B cell (primary cell): ENCODE results near the gene VKORC1. TPM values are rescaled to one million over a fixed set of nuclear protein-coding genes. Genes with fewer than 3 reads are reported as not detected.
A peak's percentile ranks its signal among the peaks of the same experiment; 100 is the strongest.

Source experiments
- ATAC-seq: fragments of 200-7000 bp; cut with Tn5 transposase; one replicate; pipeline ENCODE4 v1.10.0; 2021; ENCODE audit warnings: low read depth, mild to moderate bottlenecking, moderate number of reproducible peaks, moderate library complexity
- CTCF ChIA-PET: fragments of 350-600 bp; sonication (Branson Sonifier 250); formaldehyde crosslinking; loops from one replicate; lab custom pipeline; 2021; ENCODE audit warnings: antibody characterized with exemption, inconsistent platforms; lab: Charles Lee
- POLR2A ChIA-PET: fragments of 350-600 bp; sonication (Branson Sonifier 250); formaldehyde crosslinking; loops from one replicate; lab custom pipeline; 2021; ENCODE audit warnings: antibody characterized with exemption; lab: Charles Lee
- DNase-seq: peaks from one replicate; pipeline ENCODE4 v3.0.0; 2013
- H2AFZ ChIP-seq: 2 replicates; pipeline ENCODE4 v1.6.1; 2012; ENCODE audit warnings: mild to moderate bottlenecking, low read depth, low read length; ENCODE audit not compliant: insufficient read depth, poor library complexity, severe bottlenecking
- H3K27ac ChIP-seq, 2 donors: 1 replicate in 1 of 2; 2 replicates in 1 of 2; pipeline ENCODE4 v1.5.1; 2012 to 2013; ENCODE audit warnings: low read length in 2 of 2, mild to moderate bottlenecking in 2 of 2, moderate library complexity in 1 of 2
- H3K27me3 ChIP-seq, 4 experiments: fragments of 200-600 bp in 1 of 4; sonication (generic) in 1 of 4; replicated peaks in 1 of 4; 1 replicate in 2 of 4; 2 replicates in 2 of 4; pipeline versions ENCODE4 v1.6.1 to v1.7.0; 2013 to 2016; ENCODE audit warnings: low read length in 3 of 4, mild to moderate bottlenecking in 2 of 4, mixed read lengths in 1 of 4, moderate library complexity in 1 of 4; ENCODE audit not compliant: insufficient read depth in 4 of 4, control insufficient read depth in 3 of 4; ENCODE audit errors: control extremely low read depth in 1 of 4
- H3K36me3 ChIP-seq, 2 experiments: replicated peaks in 1 of 2; 1 replicate in 1 of 2; 2 replicates in 1 of 2; pipeline versions ENCODE4 v1.6.1 to v1.7.1; 2013; ENCODE audit warnings: low read length in 1 of 2; ENCODE audit not compliant: insufficient read depth in 2 of 2, control insufficient read depth in 1 of 2; ENCODE audit errors: control extremely low read depth in 1 of 2, extremely low read depth in 1 of 2
- H3K4me1 ChIP-seq, 2 donors: fragments of 200-600 bp in 1 of 2; sonication (generic) in 1 of 2; 1 replicate in 1 of 2; 2 replicates in 1 of 2; pipeline versions ENCODE4 v1.5.1 to v1.6.1; 2013 to 2017; ENCODE audit warnings: low read length in 2 of 2; ENCODE audit not compliant: control insufficient read depth in 2 of 2, insufficient read depth in 2 of 2
- H3K4me2 ChIP-seq: replicated peaks from 2 replicates; pipeline ENCODE3; 2012; ENCODE audit warnings: mild to moderate bottlenecking, low read depth, low read length; ENCODE audit not compliant: poor library complexity, severe bottlenecking
- H3K4me3 ChIP-seq, 5 experiments: fragments of 200-600 bp in 1 of 5; sonication (generic) in 1 of 5; 1 replicate in 3 of 5; 2 replicates in 2 of 5; pipeline versions ENCODE4 v1.5.1 to v1.7.0; 2011 to 2016; ENCODE audit warnings: low read length in 4 of 5, mild to moderate bottlenecking in 4 of 5, low read depth in 2 of 5, control low read depth in 1 of 5, moderate library complexity in 1 of 5; ENCODE audit not compliant: insufficient read depth in 1 of 5; ENCODE audit errors: control extremely low read depth in 1 of 5, extremely low read depth in 1 of 5
- H3K79me2 ChIP-seq: fragments of 200-600 bp; sonication (generic); one replicate; pipeline ENCODE4 v1.6.0; 2016; ENCODE audit warnings: low read length; ENCODE audit not compliant: control insufficient read depth, insufficient read depth
- H3K9ac ChIP-seq: fragments of 200-600 bp; sonication (generic); 2 replicates; pipeline ENCODE4 v1.6.1; 2017; ENCODE audit warnings: mild to moderate bottlenecking, low read length, moderate library complexity
- H3K9me3 ChIP-seq, 3 donors: one replicate each; pipeline versions ENCODE4 v1.6.1 to v1.7.1; 2013; ENCODE audit warnings: low read length in 2 of 3; ENCODE audit not compliant: control insufficient read depth in 2 of 3, insufficient read depth in 1 of 3; ENCODE audit errors: control extremely low read depth in 1 of 3
- H4K20me1 ChIP-seq: 2 replicates; pipeline ENCODE4 v1.6.0; 2012; ENCODE audit warnings: mild to moderate bottlenecking, low read length; ENCODE audit not compliant: insufficient read depth, control insufficient read depth, poor library complexity, severe bottlenecking
- H3K27ac Mint-ChIP-seq: one replicate; pipeline ENCODE4 v1.8.0; 2021; ENCODE audit warnings: mixed read lengths
- H3K27me3 Mint-ChIP-seq: one replicate; pipeline ENCODE4 v1.8.0; 2021; ENCODE audit warnings: mixed read lengths
- H3K4me1 Mint-ChIP-seq: one replicate; pipeline ENCODE4 v1.8.0; 2021; ENCODE audit warnings: mixed read lengths
- H3K4me3 Mint-ChIP-seq: one replicate; pipeline ENCODE4 v1.8.0; 2021; ENCODE audit warnings: mixed read lengths
- H3K9me3 Mint-ChIP-seq: one replicate; pipeline ENCODE4 v1.8.0; 2022; ENCODE audit warnings: mixed read lengths; ENCODE audit not compliant: insufficient read depth
- CTCF ChIP-seq: fragments of 200-600 bp; IDR thresholded peaks from one replicate; pipeline ENCODE4 v1.8.0; 2022; ENCODE audit warnings: antibody characterized with exemption, mild to moderate bottlenecking
- EZH2 ChIP-seq: IDR thresholded peaks from 2 replicates; pipeline ENCODE4 v1.6.1; 2012; ENCODE audit warnings: borderline replicate concordance, low read depth, mild to moderate bottlenecking, moderate library complexity, low read length; ENCODE audit not compliant: insufficient read depth, poor library complexity, severe bottlenecking
- WGBS: methylation state at CpG from one replicate; pipeline ENCODE4 v1.1.5; 2013; ENCODE audit warnings: missing lambda C conversion rate; ENCODE audit not compliant: insufficient coverage; 5-methylcytosine and 5-hydroxymethylcytosine counted together
- intact Hi-C: fragments of 100-400 bp; cut with micrococcal nuclease; formaldehyde crosslinking; loops from one replicate; pipeline ENCODE4 v1.10.0; 2022
- polyA plus RNA-seq: library from polyadenylated mRNA; depleted of rRNA; stranded (reverse); fragments of >200 nt; gene quantifications from 2 replicates; pipeline ENCODE4 v1.2.3, GENCODE V29; 2012
- total RNA-seq, 2 donors: library from RNA; stranded (reverse); fragments of 120-200 nt in 1 of 2; gene quantifications; 1 replicate in 1 of 2; 2 replicates in 1 of 2; pipeline versions ENCODE4 v1.2.3 to v1.2.4, GENCODE V29; 2013 to 2022

The VKORC1 gene
- total and polyA plus RNA-seq, 2 donors (not counting 1 experiment from before 2014, with no cell fraction given) = 31.8 to 45.7 TPM

GRCh38 chr16:31073142-31073969 is 21.2 kb downstream of the VKORC1 start:
- DNase-seq (peak; percentile 91), ATAC-seq (peak; percentile 56)
- Histone ChIP-seq H3K79me2 (peaks cover 48% of the 10 kb centered on the region), H3K4me1 (peaks cover 20 to 25% of the 10 kb centered on the region in 2 donors), H3K4me2 (peak overlapping the region; percentile 78), H2AFZ (peak overlapping the region; percentile 94), H3K27me3 (no peaks in the 10 kb centered on the region), H4K20me1 (peaks cover 18% of the 10 kb centered on the region), H3K27ac (peak overlapping the region; percentile 78 to 89), H3K36me3 (peaks cover 0 to 17% of the 10 kb centered on the region in 2 experiments), H3K9ac (peak overlapping the region; percentile 89), H3K4me3 (peak overlapping the region; percentile 73 to 99 (median 91)), H3K9me3 (peaks cover 0 to 3% (median 0%) of the 10 kb centered on the region in 3 donors)
- CTCF ChIA-PET = interaction anchor here (1.0 to 2.1 kb wide), 10 partner anchors 19 to 309 kb away, joined by 3 to 18 read pairs (median 4); partner anchors contain the start of genes HSD3B7, KAT8 and STX4
- WGBS = under 1% methylated on average over 83 of the region's 83 CpGs
- Mint-ChIP-seq H3K27me3 (no peaks in the 10 kb centered on the region), H3K4me1 (peaks cover 38% of the 10 kb centered on the region), H3K27ac (peak overlapping the region; percentile 96), H3K4me3 (peak overlapping the region; percentile 95), H3K9me3 (no peaks in the 10 kb centered on the region)
- POLR2A ChIA-PET = interaction anchor here (0.8 to 2.4 kb wide), 12 partner anchors 11 to 800 kb away, joined by 3 to 28 read pairs (median 6); partner anchors contain the start of genes ARMC5, FUS, KAT8 and SETD1A
- intact Hi-C loops = loop anchor here (1.0 to 5.0 kb wide), 2 partner anchors 76 to 1111 kb away; partner anchors contain the start of gene TMEM219
- no peak for TF ChIP-seq EZH2
- no peak for TF ChIP-seq CTCF
